GM18951 (cell line): Measurements from ENCODE around the gene SOWAHA.
"Not testable (repeated sequence)": the region's sequence is repeated elsewhere in the genome, so short reads cannot be mapped to it uniquely, and the experiment has no call there.

Experiments used
- POLR2A ChIP-seq: IDR thresholded peaks from 4 replicates; pipeline ENCODE4 v1.6.1; 2011; ENCODE audit warnings: mild to moderate bottlenecking; ENCODE audit not compliant: insufficient read length, insufficient read depth; ENCODE audit errors: extremely low read depth
- in situ Hi-C: fragments of 300-500 bp; cut with MboI; formaldehyde crosslinking; loops from one replicate; pipeline ENCODE4 v1.12.0; 2022; ENCODE audit warnings: low sequenced_read_pairs, mixed read lengths, inconsistent platforms; ENCODE audit not compliant: unreplicated experiment

Gene SOWAHA

DNA sequence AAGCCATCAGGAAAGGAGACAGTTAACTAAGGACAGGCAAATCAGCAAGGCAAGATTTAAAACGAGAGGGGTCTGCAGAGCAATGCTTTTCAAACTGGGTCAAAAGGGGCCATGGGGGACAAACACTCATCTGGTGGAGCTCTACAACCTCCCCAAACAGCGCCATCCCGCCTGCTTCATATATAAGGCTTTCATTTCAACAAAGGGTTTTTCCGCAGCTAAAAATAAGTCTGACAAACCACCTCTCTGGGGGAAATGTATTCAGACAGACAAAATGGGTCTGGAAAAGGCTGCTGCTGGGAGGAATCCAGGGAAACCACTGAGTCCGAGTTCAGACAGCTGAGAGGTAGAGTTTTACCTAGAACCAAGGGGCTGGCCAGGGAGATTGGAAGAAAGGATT is 27.7 kb upstream of the SOWAHA start:
- TF ChIP-seq POLR2A, result no peak
- in situ Hi-C loops, result no loop called here

DNA sequence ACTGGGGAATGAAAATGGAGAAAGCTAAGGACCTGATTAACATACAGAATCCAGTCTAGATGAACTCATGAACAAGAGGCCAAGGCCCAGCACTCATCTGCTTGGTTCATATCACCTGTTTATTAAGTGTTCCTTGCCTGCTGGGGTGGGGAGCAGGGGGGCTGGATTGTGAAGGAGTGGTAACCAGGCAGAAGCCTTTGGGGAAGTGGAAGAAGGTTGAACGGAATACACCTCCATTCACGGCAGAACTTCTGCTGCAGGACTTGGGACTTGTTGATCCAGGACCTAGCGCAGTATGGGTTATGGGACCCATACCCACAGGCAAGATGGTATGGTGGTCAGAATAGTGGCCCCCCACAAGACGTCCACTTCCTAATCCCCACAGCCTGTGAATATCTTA is 27.2 kb upstream of the SOWAHA start:
- no peak for TF ChIP-seq POLR2A
- in situ Hi-C loops, result no loop called here

DNA sequence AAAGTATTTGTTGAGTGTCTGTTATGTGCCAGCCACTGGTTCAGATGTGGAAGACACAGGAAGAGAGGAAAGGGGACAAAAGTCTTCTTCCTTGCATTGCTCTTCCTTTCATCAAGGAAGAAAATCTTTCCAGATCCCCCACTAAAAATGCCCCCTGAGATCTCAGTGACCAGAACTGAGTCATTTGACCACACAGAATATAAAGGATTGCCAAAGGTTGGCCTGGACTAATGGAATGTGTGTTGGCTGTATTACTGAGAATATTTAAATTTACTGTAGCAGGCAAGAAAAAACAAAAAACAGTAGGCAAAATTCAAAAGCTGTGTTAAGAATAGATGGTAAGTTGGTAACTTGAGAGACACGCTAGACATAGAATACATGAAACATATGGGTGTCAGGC is 26.0 kb upstream of the SOWAHA start:
- in situ Hi-C loops, result no loop called here
- no peak for TF ChIP-seq POLR2A

DNA sequence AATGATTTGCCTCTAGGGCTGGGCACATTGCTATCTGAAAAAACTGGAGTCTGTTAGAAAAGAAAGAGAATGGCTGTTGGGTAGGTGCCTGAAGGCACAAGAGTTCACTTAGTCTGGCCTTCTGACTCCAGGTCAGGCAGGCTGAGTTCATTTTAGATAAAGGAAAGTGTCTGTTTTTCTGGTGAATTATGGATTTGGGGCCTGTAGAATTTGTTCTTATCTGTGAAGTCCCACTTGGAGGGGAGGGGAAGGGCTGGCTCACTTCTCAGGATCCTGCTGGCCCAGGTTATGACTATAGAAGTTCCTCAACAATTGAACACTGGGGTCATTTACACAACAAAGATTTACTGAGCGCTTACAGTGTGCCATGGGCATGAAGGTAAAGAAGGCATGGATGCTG is 24.6 kb upstream of the SOWAHA start:
- no peak for TF ChIP-seq POLR2A
- in situ Hi-C loops, result no loop called here

DNA sequence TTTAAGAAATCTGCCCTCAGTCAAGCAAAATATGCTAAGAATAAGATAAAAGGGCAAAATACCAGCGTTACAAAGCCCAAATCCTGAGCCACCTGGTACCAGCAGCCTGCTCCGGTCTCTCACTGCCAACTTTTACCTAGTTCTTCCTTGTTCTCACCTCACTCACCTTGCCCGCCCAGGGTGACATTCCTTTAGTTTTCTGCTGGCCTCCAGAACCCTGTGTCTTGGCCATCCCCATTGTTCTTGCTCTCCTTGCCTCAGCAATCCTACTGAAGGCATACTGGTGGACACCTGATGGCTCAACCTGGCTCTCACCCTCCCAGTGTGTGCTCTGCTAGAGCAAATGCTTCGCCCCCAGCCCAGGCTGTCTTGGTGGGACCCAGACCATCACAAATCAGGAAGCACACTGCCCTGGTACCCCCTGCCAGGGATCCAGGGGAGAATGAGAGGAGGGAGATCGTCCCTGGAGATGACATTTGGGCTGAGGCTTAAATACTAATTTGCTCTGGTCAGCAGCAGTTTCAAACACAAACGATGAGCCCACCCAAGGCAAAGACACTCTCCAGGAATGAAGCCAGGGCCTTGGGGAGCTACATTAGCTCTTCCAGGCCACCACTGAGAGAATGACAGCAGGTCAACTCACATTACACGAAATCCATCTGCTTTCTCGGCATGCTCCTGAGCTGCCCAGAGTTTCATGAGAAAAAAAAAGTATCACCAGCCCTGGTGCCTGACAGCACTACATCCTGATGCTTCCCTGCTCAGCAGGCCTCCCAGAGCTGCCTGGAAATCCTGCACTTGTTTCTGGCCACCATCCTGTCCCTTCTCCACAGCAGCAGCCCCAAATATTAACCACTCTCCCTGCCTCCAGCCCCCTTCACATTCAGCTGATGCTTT is 23.9 kb upstream of the SOWAHA start:
- no peak for TF ChIP-seq POLR2A
- in situ Hi-C loops, result no loop called here

DNA sequence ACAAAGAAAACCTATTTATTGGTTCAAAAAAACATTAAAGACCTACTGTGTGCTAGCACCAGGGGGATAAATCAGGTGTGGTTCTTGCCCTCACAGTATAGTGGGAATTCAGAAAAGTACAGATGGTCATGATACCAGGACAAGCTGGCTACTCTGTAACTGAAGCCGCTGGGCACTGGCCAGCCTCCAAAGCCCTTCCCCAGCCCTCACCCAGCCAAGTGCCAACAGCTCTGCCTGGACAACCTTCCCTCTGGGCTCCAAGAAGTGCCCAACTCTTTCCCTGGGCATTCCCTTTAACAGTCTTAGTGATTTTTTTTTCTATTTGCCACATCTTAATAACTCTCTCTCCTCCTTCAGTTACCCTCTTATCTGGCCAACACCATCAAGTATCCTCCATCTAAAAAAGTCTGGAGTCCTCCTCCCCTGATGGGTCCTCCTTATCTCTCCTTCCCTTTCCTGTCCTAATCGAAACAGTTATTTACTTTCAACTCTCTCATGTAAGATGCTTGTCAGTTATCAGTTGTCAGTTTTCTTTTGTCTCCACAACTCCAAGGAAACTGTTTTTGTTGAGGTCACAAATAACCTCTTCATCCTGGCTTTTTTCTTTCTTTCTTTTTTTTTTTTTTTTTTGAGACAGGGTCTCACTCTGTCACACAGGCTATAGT is 22.8 kb upstream of the SOWAHA start:
- in situ Hi-C loops, result no loop called here
- TF ChIP-seq POLR2A, result no peak

DNA sequence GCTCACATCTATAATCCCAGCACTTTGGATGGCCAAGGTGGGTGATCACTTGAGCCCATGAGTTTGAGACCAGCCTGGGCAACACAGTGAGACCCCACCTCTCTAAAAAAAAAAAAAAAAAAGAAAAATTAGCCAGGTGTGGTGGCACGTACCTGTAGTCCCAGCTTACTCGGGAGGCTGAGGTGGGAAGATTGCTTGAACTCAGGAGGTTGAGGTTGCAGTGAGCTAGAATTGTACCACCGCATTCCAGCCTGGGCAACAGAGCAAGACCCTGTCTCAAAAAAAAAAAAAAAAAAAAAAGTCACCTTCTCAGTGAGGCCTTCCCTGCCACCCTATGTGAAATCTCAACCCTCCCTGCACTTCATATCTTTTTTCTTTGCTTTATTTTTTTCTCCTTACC is 22.1 kb upstream of the SOWAHA start:
- TF ChIP-seq POLR2A, result no peak
- in situ Hi-C loops, result no loop called here

DNA sequence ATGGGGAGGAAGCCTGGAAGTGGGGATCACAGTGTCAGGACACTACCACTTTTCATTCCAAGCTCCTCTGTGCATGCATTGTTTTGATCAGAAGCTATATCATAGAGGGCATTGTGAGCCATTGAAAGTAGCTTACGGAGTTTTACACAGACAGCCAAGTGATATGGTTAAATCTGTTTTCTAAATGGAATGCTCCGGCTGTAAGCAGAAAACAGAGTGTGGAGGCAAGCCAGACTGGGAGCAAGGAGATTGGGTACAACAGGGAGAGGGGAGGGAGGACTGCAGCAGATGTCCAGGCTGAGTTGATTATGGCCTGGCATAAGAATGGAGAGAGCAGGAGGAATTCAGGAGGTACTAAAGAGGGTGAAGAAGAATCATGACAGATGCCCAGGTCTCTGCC is 15.5 kb upstream of the SOWAHA start:
- in situ Hi-C loops, result no loop called here
- no peak for TF ChIP-seq POLR2A

DNA sequence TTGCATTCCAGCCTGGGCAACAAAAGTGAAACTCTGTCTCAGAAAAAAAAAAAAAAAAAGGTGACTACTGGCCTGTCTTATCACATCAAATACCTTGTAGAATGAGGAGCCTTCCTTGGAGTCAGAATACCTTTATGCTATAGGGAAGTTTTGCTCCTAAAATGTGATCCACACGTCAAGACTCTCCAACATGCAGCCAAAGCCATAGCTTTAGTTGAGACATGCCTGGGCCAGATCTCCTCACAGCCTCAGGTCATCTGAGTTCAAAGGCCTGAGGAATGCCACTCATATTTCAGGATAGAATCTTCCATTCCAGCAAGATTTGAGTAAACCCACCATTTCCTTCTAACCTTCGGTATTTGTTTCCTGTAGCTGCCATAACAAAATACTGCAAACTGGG is 13.7 kb upstream of the SOWAHA start:
- in situ Hi-C loops, result no loop called here
- no peak for TF ChIP-seq POLR2A

DNA sequence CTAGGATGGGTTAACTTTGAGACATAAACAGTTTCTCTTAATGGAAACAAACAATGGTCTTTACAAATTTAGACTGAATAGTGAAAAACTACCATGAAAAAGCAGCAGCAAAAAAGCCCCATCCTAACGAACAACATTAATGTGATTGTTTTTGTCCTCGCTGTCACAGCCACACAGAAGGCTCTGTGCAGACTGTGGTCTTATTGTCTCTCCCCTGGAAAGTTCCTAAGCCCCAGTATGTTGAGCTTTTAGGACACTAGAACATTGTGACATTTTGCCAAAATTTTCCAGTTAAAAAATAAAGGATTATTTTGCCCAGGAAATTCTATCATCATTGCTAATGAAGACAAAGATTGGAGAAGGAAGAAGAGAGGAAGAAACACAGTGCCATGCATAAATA is 12.6 kb upstream of the SOWAHA start:
- TF ChIP-seq POLR2A, result no peak
- in situ Hi-C loops, result no loop called here

DNA sequence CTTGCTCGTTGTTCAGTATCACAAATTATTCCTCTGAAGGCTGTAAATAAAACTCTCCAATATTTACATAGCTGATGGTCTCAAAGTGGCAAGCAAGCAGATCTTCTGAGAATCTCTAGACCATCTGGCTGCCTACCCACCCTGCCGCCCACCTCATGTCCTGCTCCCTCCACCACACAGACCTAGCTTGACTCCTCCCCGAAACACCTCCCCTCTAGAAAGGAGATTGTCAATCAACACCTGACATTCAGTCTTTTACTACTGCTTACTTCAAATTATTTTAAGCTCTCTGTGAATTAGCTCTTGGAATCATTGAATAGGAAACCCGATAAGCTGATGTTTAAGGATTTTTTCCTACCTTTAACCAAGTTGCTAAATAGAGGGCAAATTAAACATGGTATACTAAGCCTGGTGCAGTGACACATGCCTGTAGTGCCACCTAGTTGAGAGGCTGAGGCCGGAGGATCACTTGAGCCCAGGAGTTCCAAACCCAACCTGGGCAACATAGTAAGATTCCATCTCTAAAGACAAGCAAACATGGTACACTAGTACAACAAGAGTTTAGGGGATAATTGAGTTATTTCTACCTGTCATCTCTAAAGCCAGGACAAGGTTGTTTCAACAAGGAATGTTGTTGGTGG is 10.9 kb upstream of the SOWAHA start:
- TF ChIP-seq POLR2A, result no peak
- in situ Hi-C loops, result no loop called here

DNA sequence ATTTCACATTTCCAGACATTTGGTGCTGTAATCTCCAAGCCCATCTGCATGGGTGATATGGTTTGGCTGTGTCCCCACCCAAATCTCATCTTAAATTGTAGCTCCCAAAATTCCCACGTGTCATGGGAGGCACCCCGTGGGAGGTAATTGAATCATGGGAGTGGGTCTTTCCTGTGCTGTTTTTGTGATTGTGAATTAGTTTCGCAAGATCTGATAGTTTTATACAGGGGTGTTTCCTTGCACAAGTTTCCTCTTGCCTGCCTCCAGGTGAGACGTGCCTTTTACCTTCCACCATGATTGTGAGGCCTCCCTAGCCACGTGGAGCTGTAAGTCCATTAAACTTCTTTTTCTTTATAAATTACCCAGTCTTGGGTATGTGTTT is 10.4 kb upstream of the SOWAHA start:
- in situ Hi-C loops, result not testable (repeated sequence)

DNA sequence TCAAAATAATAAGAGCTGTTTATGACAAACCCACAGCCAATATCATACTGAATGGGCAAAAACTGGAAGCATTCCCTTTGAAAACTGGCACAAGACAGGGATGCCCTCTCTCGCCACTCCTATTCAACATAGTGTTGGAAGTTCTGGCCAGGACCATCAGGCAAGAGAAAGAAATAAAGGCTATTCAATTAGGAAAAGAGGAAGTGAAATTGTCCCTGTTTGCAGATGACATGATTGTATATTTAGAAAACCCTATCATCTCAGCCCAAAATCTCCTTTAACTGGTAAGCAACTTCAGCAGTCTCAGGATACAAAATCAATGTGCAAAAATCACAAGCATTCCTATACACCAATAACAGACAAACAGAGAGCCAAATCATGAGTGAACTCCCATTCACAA is 8.9 kb upstream of the SOWAHA start:
- in situ Hi-C loops, result not testable (repeated sequence)

DNA sequence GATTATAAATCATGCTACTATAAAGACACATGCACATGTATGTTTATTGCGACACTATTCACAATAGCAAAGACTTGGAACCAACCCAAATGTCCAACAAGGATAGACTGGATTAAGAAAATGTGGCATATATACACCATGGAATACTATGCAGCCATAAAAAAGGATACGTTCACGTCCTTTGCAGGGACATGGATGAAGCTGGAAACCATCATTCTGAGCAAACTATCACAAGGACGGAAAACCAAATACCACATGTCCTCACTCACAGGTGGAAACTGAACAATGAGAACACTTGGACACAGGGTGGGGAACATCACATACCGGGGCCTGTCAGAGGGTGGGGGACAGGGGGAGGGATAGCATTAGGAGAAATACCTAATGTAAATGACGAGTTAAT is 7.2 kb upstream of the SOWAHA start:
- in situ Hi-C loops, result not testable (repeated sequence)

DNA sequence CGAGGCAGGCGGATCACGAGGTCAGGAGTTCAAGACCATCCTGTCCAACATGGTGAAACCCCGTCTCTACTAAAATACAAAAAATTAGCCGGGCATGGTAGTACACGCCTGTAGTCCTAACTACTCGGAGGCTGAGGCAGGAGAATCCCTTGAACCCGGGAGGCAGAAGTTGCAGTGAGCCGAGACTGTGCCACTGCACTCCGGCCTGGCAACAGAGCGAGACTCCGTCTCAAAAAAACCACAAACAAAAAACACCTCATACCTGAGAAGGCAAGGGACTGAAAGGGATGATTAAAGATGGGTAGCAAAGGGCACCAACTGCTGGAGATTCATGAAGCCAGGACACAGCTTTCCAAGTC is 6.3 kb upstream of the SOWAHA start:
- in situ Hi-C loops, result not testable (repeated sequence)
